HEK293 (cell line): ENCODE measurements around the gene FBL.

Experiments used
- BCL11B ChIP-seq: fragments of 450-650 bp; formaldehyde crosslinking; IDR thresholded peaks from 2 replicates; pipeline ENCODE4 v1.5.1; 2016; ENCODE audit warnings: low read depth, missing biosample characterization, missing genetic modification characterization
- GFI1B ChIP-seq: fragments of 450-650 bp; formaldehyde crosslinking; IDR thresholded peaks from 2 replicates; pipeline ENCODE4 v1.5.1; 2016; ENCODE audit warnings: missing biosample characterization, missing genetic modification characterization
- KLF16 ChIP-seq: fragments of 450-650 bp; formaldehyde crosslinking; IDR thresholded peaks from 2 replicates; pipeline ENCODE4 v1.5.1; 2017; ENCODE audit warnings: missing biosample characterization, missing genetic modification characterization
- OSR2 ChIP-seq: fragments of 450-650 bp; formaldehyde crosslinking; IDR thresholded peaks from 2 replicates; pipeline ENCODE4 v1.5.1; 2016; ENCODE audit warnings: missing biosample characterization, missing genetic modification characterization
- OVOL3 ChIP-seq: fragments of 450-650 bp; formaldehyde crosslinking; IDR thresholded peaks from 2 replicates; pipeline ENCODE4 v1.5.1; 2016; ENCODE audit warnings: missing biosample characterization, missing genetic modification characterization
- SCRT1 ChIP-seq: fragments of 450-650 bp; formaldehyde crosslinking; IDR thresholded peaks from 2 replicates; pipeline ENCODE4 v1.5.1; 2016; ENCODE audit warnings: missing biosample characterization, missing genetic modification characterization, borderline replicate concordance
- ZBTB8A ChIP-seq: fragments of 450-650 bp; formaldehyde crosslinking; IDR thresholded peaks from 2 replicates; pipeline ENCODE4 v1.5.1; 2016; ENCODE audit warnings: missing biosample characterization, missing genetic modification characterization
- ZNF138 ChIP-seq: fragments of 450-650 bp; formaldehyde crosslinking; IDR thresholded peaks from 2 replicates; pipeline ENCODE4 v1.5.1; 2016; ENCODE audit warnings: missing biosample characterization, missing genetic modification characterization, borderline replicate concordance
- ZNF16 ChIP-seq: fragments of 450-650 bp; formaldehyde crosslinking; IDR thresholded peaks from 2 replicates; pipeline ENCODE4 v1.5.1; 2016; ENCODE audit warnings: low read depth, missing biosample characterization, missing genetic modification characterization
- ZNF2 ChIP-seq: fragments of 450-650 bp; formaldehyde crosslinking; IDR thresholded peaks from 2 replicates; pipeline ENCODE4 v1.5.1; 2016; ENCODE audit warnings: missing biosample characterization, missing genetic modification characterization
- ZNF214 ChIP-seq: fragments of 450-650 bp; formaldehyde crosslinking; IDR thresholded peaks from 2 replicates; pipeline ENCODE4 v1.5.1; 2017; ENCODE audit warnings: missing biosample characterization, mild to moderate bottlenecking, missing genetic modification characterization, borderline replicate concordance
- ZNF221 ChIP-seq: fragments of 450-650 bp; formaldehyde crosslinking; IDR thresholded peaks from 2 replicates; pipeline ENCODE4 v1.5.1; 2017; ENCODE audit warnings: missing biosample characterization, missing genetic modification characterization, borderline replicate concordance
- ZNF248 ChIP-seq: fragments of 450-650 bp; formaldehyde crosslinking; IDR thresholded peaks from 2 replicates; pipeline ENCODE4 v1.5.1; 2017; ENCODE audit warnings: missing biosample characterization, missing genetic modification characterization
- ZNF350 ChIP-seq: fragments of 450-650 bp; formaldehyde crosslinking; IDR thresholded peaks from 2 replicates; pipeline ENCODE4 v1.5.0; 2017; ENCODE audit warnings: missing biosample characterization, mild to moderate bottlenecking, missing genetic modification characterization
- ZNF433 ChIP-seq: fragments of 450-650 bp; formaldehyde crosslinking; IDR thresholded peaks from 2 replicates; pipeline ENCODE4 v1.5.1; 2016; ENCODE audit warnings: missing biosample characterization, missing genetic modification characterization, low read depth
- ZNF48 ChIP-seq: fragments of 450-650 bp; formaldehyde crosslinking; IDR thresholded peaks from 2 replicates; pipeline ENCODE4 v1.5.1; 2016; ENCODE audit warnings: missing biosample characterization, missing genetic modification characterization
- ZNF501 ChIP-seq: fragments of 450-650 bp; formaldehyde crosslinking; IDR thresholded peaks from 2 replicates; pipeline ENCODE4 v1.5.1; 2016; ENCODE audit warnings: missing biosample characterization, missing genetic modification characterization
- ZNF544 ChIP-seq: fragments of 450-650 bp; formaldehyde crosslinking; IDR thresholded peaks from 2 replicates; pipeline ENCODE4 v1.5.0; 2017; ENCODE audit warnings: missing biosample characterization, missing genetic modification characterization
- ZNF558 ChIP-seq: fragments of 450-650 bp; formaldehyde crosslinking; IDR thresholded peaks from 2 replicates; pipeline ENCODE4 v1.5.1; 2016; ENCODE audit warnings: missing biosample characterization, missing genetic modification characterization
- ZNF560 ChIP-seq: fragments of 450-650 bp; formaldehyde crosslinking; IDR thresholded peaks from 2 replicates; pipeline ENCODE4 v1.5.1; 2017; ENCODE audit warnings: missing biosample characterization, missing genetic modification characterization, borderline replicate concordance
- ZNF561 ChIP-seq: fragments of 450-650 bp; IDR thresholded peaks from 2 replicates; pipeline ENCODE4 v1.5.1; 2018; ENCODE audit warnings: missing biosample characterization, missing genetic modification characterization, borderline replicate concordance
- ZNF585B ChIP-seq: fragments of 450-650 bp; formaldehyde crosslinking; IDR thresholded peaks from 2 replicates; pipeline ENCODE4 v1.5.1; 2016; ENCODE audit warnings: missing biosample characterization, missing genetic modification characterization
- ZNF621 ChIP-seq: fragments of 450-650 bp; formaldehyde crosslinking; IDR thresholded peaks from 2 replicates; pipeline ENCODE4 v1.5.1; 2017; ENCODE audit warnings: missing biosample characterization, missing genetic modification characterization
- ZNF624 ChIP-seq: fragments of 450-650 bp; formaldehyde crosslinking; IDR thresholded peaks from 2 replicates; pipeline ENCODE4 v1.5.1; 2017; ENCODE audit warnings: missing biosample characterization, missing genetic modification characterization
- ZNF76 ChIP-seq: fragments of 450-650 bp; formaldehyde crosslinking; IDR thresholded peaks from 2 replicates; pipeline ENCODE4; 2016; ENCODE audit warnings: low read depth, missing biosample characterization, missing genetic modification characterization, borderline replicate concordance
- TF ChIP-seq, protein P1 (sequence below): fragments of 450-650 bp; formaldehyde crosslinking; IDR thresholded peaks from 2 replicates; pipeline ENCODE4 v1.5.1; 2016; ENCODE audit warnings: missing biosample characterization, missing genetic modification characterization, borderline replicate concordance
- TF ChIP-seq, protein P2 (sequence below): fragments of 450-650 bp; formaldehyde crosslinking; IDR thresholded peaks from 2 replicates; pipeline ENCODE4 v1.5.1; 2017; ENCODE audit warnings: missing biosample characterization, missing genetic modification characterization
- TF ChIP-seq, protein P3 (sequence below): fragments of 450-650 bp; formaldehyde crosslinking; IDR thresholded peaks from 2 replicates; pipeline ENCODE4 v1.5.1; 2016; ENCODE audit warnings: missing biosample characterization, missing genetic modification characterization
- TF ChIP-seq, protein P4 (sequence below): fragments of 450-650 bp; formaldehyde crosslinking; IDR thresholded peaks from 2 replicates; pipeline ENCODE4 v1.5.1; 2016; ENCODE audit warnings: missing biosample characterization, missing genetic modification characterization

Gene FBL

DNA sequence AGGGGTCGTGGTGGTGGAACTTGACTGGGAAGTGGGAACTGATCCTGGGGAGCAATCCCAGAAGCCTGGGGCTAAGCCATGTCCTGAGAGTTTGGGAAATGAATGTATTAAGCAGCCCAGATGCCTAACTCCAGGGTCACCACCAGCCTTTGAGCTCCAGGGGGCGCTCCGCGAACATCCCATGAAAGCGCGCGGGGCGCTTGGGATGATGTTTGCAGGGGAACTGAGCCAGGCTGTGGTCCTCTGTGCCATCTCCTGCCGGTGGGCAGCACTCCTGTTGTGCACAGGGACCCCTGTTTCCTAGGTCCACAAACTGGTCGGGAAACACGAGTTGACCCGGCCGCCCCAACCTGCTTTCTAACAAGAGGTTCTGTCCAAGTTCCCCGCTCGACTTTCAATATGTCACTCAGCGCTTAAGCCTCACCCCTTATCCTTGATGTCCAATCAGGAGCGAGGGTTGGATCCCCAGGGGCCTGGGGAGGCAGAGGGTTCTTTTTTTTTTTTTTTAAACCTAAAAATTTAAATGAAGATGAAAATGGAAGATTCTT is 53.1 kb downstream of the FBL start (continued):
- TF ChIP-seq ZNF48 (tag by site-specific recombination), result no peak
- TF ChIP-seq KLF16 (tag by site-specific recombination), result no peak
- no peak for TF ChIP-seq ZNF138 (tag by site-specific recombination)
- TF ChIP-seq ZNF16 (tag by site-specific recombination), result no peak
- TF ChIP-seq GFI1B (tag by site-specific recombination), result no peak
- TF ChIP-seq ZNF544 (tag by site-specific recombination), result no peak
- TF ChIP-seq ZNF558 (tag by site-specific recombination), result 0 out of 2 replicates have a peak, but pooled peaks have one; percentile 23
- TF ChIP-seq ZNF350 (tag by site-specific recombination), result no peak
- TF ChIP-seq, protein P1, sequence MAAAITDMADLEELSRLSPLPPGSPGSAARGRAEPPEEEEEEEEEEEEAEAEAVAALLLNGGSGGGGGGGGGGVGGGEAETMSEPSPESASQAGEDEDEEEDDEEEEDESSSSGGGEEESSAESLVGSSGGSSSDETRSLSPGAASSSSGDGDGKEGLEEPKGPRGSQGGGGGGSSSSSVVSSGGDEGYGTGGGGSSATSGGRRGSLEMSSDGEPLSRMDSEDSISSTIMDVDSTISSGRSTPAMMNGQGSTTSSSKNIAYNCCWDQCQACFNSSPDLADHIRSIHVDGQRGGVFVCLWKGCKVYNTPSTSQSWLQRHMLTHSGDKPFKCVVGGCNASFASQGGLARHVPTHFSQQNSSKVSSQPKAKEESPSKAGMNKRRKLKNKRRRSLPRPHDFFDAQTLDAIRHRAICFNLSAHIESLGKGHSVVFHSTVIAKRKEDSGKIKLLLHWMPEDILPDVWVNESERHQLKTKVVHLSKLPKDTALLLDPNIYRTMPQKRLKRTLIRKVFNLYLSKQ (tag by site-specific recombination), result no peak
- TF ChIP-seq, protein P2, sequence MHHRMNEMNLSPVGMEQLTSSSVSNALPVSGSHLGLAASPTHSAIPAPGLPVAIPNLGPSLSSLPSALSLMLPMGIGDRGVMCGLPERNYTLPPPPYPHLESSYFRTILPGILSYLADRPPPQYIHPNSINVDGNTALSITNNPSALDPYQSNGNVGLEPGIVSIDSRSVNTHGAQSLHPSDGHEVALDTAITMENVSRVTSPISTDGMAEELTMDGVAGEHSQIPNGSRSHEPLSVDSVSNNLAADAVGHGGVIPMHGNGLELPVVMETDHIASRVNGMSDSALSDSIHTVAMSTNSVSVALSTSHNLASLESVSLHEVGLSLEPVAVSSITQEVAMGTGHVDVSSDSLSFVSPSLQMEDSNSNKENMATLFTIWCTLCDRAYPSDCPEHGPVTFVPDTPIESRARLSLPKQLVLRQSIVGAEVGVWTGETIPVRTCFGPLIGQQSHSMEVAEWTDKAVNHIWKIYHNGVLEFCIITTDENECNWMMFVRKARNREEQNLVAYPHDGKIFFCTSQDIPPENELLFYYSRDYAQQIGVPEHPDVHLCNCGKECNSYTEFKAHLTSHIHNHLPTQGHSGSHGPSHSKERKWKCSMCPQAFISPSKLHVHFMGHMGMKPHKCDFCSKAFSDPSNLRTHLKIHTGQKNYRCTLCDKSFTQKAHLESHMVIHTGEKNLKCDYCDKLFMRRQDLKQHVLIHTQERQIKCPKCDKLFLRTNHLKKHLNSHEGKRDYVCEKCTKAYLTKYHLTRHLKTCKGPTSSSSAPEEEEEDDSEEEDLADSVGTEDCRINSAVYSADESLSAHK (tag by site-specific recombination), result no peak
- peak; percentile 79 for TF ChIP-seq ZNF76 (tag by site-specific recombination)
- peak; percentile 96 for TF ChIP-seq ZNF2 (tag by site-specific recombination)
- TF ChIP-seq ZNF561 (tag by site-specific recombination), result peak; percentile 68; the same call in 1 of the 2 replicates
- no peak for TF ChIP-seq ZNF214 (tag by site-specific recombination)
- no peak for TF ChIP-seq SCRT1
- no peak for TF ChIP-seq ZNF433 (tag by site-specific recombination)
- TF ChIP-seq ZNF221 (tag by site-specific recombination), result 0 out of 2 replicates have a peak, but pooled peaks have one; percentile 53
- no peak for TF ChIP-seq OSR2 (tag by site-specific recombination)
- TF ChIP-seq ZNF560 (tag by site-specific recombination), result no peak
- no peak for TF ChIP-seq ZNF585B
- 0 out of 2 replicates have a peak, but pooled peaks have one; percentile 52 for TF ChIP-seq ZNF501
- no peak for TF ChIP-seq BCL11B
- no peak for TF ChIP-seq ZNF621 (tag by site-specific recombination)
- TF ChIP-seq, protein P3, sequence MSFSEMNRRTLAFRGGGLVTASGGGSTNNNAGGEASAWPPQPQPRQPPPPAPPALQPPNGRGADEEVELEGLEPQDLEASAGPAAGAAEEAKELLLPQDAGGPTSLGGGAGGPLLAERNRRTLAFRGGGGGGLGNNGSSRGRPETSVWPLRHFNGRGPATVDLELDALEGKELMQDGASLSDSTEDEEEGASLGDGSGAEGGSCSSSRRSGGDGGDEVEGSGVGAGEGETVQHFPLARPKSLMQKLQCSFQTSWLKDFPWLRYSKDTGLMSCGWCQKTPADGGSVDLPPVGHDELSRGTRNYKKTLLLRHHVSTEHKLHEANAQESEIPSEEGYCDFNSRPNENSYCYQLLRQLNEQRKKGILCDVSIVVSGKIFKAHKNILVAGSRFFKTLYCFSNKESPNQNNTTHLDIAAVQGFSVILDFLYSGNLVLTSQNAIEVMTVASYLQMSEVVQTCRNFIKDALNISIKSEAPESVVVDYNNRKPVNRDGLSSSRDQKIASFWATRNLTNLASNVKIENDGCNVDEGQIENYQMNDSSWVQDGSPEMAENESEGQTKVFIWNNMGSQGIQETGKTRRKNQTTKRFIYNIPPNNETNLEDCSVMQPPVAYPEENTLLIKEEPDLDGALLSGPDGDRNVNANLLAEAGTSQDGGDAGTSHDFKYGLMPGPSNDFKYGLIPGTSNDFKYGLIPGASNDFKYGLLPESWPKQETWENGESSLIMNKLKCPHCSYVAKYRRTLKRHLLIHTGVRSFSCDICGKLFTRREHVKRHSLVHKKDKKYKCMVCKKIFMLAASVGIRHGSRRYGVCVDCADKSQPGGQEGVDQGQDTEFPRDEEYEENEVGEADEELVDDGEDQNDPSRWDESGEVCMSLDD, result peak; percentile 59; the same call in 1 of the 2 replicates
- no peak for TF ChIP-seq ZNF248 (tag by site-specific recombination)
- peak; percentile 19; the same call in 1 of the 2 replicates for TF ChIP-seq ZBTB8A (tag by site-specific recombination)
- no peak for TF ChIP-seq ZNF624 (tag by site-specific recombination)
- no peak for TF ChIP-seq OVOL3
- TF ChIP-seq, protein P4, sequence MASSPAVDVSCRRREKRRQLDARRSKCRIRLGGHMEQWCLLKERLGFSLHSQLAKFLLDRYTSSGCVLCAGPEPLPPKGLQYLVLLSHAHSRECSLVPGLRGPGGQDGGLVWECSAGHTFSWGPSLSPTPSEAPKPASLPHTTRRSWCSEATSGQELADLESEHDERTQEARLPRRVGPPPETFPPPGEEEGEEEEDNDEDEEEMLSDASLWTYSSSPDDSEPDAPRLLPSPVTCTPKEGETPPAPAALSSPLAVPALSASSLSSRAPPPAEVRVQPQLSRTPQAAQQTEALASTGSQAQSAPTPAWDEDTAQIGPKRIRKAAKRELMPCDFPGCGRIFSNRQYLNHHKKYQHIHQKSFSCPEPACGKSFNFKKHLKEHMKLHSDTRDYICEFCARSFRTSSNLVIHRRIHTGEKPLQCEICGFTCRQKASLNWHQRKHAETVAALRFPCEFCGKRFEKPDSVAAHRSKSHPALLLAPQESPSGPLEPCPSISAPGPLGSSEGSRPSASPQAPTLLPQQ (tag by site-specific recombination), result peak; percentile 59; the same call in 1 of the 2 replicates
